ENCODE data around the gene DNAH3.

DNA sequence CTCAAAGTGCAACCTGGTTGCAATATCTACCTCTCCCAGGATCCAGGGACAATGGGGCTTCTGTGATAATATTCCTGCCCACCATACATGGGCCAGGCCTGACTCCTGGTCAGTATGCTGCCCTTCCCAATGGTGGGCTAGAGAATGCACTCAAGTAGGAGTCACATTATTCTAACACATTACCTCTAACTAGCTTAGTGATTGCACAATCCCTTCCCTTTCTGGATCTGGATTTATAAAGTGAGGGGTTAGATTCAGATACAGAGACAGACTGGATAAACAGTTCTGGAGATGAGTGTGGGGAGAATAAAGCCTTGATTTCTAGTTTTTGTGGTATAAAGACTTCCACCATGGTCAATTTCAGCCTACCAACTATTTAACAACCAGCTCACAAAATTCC, 217.1 kb downstream of the DNAH3 start:
- no peak for TF ChIP-seq POLR2A (IDR thresholded peaks at IDR 0.05; ENCODE audit: low read length)
- no peak for TF ChIP-seq GATA1 (IDR thresholded peaks at IDR 0.05; ENCODE audit: low read depth, low read length)

All from erythroblast (primary cell).